T-helper 1 cell (primary cell): ENCODE data around the gene PLPP7.
"Not testable (repeated sequence)": the region's sequence is repeated elsewhere in the genome, so short reads cannot be mapped to it uniquely, and the experiment has no call there.

Source experiments
- DNase-seq, 5 donors: peaks; one replicate each; pipeline ENCODE4 v3.0.0-alpha.2; 2012 to 2020

PLPP7 gene

DNA sequence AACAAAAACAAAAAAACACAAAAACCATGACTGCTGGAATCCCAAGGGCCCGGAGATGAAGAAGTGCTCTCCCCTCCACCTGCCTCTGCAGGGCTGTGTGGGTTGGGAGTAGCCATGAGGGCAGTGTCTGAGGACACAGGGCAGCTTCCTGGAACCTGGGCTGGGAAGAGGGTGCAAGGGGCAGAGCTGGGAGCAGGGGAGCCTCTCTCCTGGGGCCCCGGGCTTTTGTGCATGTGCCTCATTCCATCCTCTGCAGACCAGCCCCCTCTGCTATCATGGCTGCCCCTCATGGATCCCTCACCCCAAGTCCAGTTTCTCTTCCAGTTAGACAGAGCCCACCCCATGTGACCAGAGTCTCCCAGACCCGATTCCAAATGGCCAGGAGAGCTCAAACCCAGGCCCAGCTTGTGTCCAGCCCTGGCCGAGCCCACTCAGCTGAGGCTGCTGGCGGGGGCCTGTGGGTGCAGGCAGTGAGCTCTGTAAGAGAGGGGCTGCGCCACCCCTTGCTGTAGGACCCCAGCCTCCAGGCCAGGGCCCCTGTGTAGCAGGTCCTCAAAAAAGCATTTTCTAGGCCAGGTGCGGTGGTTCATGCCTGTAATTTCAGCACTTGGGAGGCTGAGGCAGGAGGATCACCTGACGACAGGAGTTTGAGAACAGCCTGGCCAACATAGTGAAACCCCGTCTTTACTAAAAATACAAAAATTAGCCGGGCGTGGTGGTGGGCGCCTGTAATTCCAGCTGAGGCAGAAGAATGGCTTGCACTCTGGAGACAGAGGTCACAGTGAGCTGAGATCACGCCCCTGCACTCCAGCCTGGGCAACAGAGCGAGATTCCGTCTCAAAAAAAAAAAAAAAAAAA, 44.5 kb downstream of the PLPP7 start:
- no peak for DNase-seq

- DNase-seq: no peak
Observed at GRCh38 chr9:131334629-131335367, 45.3 kb downstream of the PLPP7 start.

DNA sequence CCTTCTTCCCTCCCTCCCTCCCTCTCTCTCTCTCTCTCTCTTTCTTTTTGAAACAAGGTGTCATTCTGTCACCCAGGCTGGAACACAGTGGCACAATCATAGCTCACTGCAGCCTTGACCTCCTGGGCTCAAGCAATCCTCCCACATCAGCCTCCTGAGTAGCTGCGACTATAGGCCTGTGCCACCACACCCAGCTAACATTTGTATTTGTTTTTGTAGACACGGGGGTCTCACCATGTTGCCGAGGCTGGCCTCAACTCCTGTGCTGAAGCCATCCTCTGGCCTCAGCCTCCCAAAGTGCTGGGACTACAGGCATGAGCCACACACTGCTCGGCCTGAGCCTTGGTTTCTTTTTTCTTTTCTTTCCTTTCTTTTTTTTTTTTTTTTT, 45.8 kb downstream of the PLPP7 start:
- DNase-seq: no peak

- no peak for DNase-seq
Observed at GRCh38 chr9:131337131-131337848, 47.8 kb downstream of the PLPP7 start.

- not testable (repeated sequence) for DNase-seq
Observed at GRCh38 chr9:131339212-131339611, 49.7 kb downstream of the PLPP7 start.

DNA sequence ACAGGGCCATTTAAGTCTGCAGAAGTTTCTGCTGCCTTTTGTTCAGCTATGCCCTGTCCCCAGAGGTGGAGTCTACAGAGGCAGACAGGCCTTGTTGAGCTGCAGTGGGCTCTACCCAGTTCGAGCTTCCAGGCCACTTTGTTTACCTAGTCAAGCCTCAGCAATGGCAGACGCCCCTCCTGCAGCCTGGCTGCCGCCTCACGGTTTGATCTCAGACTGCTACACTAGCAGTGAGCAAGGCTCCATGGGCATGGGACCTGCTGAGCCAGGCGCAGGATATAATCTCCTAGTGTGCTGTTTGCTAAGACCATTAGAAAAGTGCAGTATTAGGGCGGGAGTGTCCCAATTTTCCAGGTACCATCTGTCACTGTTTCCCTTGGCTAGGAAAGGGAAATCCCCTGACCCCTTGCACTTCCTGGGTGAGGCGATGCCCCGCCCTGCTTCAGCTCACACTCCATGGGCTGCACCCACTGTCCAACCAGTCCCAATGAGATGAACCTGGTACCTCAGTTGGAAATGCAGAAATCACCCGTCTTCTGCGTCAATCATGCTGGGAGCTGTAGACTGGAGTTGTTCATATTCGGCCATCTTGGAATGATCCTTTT, 55.5 kb downstream of the PLPP7 start:
- DNase-seq: not testable (repeated sequence)

- no peak for DNase-seq
Observed at GRCh38 chr9:131346559-131346958, 57.0 kb downstream of the PLPP7 start.

DNA sequence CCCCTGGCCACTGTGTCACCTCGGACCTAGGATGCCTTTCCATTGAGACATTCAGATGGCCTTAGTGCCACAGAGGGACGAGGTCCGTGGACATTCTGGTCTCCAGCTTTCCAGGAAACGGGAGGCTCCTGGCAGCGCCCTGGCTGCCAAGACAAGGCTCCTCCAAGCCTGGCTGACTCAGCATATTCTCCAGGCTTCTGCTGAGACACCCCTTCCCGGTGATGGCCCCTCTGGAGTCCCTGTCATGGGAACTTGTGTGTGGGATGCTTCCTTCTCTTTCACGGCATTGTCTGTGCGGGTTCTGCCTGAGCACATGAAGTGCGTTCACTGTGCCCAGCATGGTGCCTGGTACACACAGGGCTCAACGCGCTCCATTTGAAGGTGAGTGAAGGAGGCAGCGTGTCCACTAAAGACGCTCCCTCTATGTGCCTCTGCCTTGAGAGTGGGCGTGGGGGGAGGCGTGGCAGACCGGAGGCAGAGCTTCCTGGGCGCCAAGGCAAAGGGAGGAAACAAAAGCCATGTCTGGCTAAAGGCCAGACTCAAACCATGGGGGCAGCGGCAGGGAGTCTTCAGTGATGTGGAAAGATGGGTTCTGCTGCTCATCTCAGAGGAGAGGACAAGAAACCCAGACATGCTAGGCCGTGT, 58.0 kb downstream of the PLPP7 start:
- no peak for DNase-seq

- DNase-seq: no peak
Observed at GRCh38 chr9:131348631-131349521, 59.4 kb downstream of the PLPP7 start.

DNA sequence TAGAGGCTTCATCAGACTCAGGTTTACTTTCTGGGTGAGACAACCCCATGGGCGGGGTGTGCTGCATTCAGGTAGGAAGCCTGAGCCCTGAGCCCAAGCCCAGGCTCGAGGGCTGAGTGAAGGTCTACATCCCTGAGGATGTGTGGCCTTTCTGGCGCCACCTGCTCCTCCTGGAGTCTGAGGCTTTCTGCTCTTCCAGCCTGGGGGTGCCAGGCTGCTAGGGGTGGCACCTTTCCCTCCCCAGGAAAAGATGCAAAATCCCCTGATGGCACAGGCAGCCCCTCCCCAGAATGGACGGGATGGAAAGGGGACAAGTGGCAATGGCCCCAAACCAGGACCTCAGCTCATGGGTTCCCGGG, 60.0 kb downstream of the PLPP7 start:
- no peak for DNase-seq

GRCh38 chr9:131349881-131350563, 60.5 kb downstream of the PLPP7 start:
- DNase-seq: peak; percentile 60 to 83 (median 78)

GRCh38 chr9:131356479-131356878, 67.0 kb downstream of the PLPP7 start:
- not testable (repeated sequence) for DNase-seq

DNA sequence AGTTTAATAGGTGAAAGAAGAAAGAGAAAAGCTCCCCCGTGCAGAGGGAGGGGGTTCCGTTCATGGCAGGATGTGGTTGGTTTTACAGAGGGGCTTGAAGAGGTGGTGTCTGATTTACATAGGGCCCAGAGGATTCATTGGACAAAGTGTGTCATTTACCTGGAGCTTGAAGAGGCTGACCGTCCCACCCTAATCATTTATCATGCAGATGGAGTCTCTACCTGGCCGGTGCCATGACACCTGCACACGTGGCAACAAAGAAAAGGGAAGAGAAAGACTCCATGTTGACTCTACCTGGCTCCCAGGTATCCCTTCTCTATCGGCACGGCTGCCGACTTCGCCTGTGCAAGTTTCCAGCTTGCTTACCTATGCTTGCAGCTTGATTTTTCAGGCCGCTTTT, 69.0 kb downstream of the PLPP7 start:
- no peak for DNase-seq
